Upper lobe of left lung (tissue), 4 donors: ENCODE measurements around the gene BAZ1B.

ENCODE experiments used
- CTCF ChIP-seq, 6 experiments: fragments of 450-650 bp in 4 of 6; fragments of 200-600 bp in 2 of 6; sonication (generic) in 2 of 6; IDR thresholded peaks; one replicate each; pipeline ENCODE4 v1.5.1; 2016 to 2019; ENCODE audit warnings: antibody characterized with exemption in 6 of 6
- POLR2A ChIP-seq, 4 donors: fragments of 450-650 bp; IDR thresholded peaks; one replicate each; pipeline ENCODE4 v1.5.1; 2016 to 2017; ENCODE audit warnings: antibody characterized with exemption in 4 of 4, mild to moderate bottlenecking in 2 of 4
- POLR2AphosphoS5 ChIP-seq, 2 donors: sonication (generic); formaldehyde crosslinking; IDR thresholded peaks; one replicate each; pipeline ENCODE4 v1.5.1; 2017; ENCODE audit warnings: antibody characterized with exemption in 2 of 2

GRCh38 chr7:73437091-73437490 lies 85.0 kb downstream of the BAZ1B start:
- TF ChIP-seq CTCF (IDR thresholded peaks at IDR 0.05) = no peak
- no peak for TF ChIP-seq POLR2AphosphoS5 (IDR thresholded peaks at IDR 0.05)
- no peak for TF ChIP-seq POLR2A (IDR thresholded peaks at IDR 0.05)
